ENCODE measurements around the gene ADGRE1.

The ADGRE1 gene

GRCh38 chr19:6970021-6970420 is 82.6 kb downstream of the ADGRE1 start:
- no peak overlapping the region for H3K4me3 ChIP-seq (ENCODE audit: low read depth, low read length)
- no peak for TF ChIP-seq CTCF (IDR thresholded peaks at IDR 0.05; ENCODE audit: low read depth, low read length)

- no peak overlapping the region for H3K4me3 ChIP-seq (ENCODE audit: low read depth, low read length)
- TF ChIP-seq CTCF (IDR thresholded peaks at IDR 0.05; ENCODE audit: low read depth, low read length) = no peak
Measured at GRCh38 chr19:6970443-6970842, 83.1 kb downstream of the ADGRE1 start.

GRCh38 chr19:6971366-6971765 is 84.0 kb downstream of the ADGRE1 start:
- H3K4me3 ChIP-seq (ENCODE audit: low read depth, low read length) = no peak overlapping the region
- TF ChIP-seq CTCF (IDR thresholded peaks at IDR 0.05; ENCODE audit: low read depth, low read length) = no peak

- no peak for TF ChIP-seq CTCF (IDR thresholded peaks at IDR 0.05; ENCODE audit: low read depth, low read length)
- H3K4me3 ChIP-seq (ENCODE audit: low read depth, low read length) = no peak overlapping the region
Measured at GRCh38 chr19:6976197-6976596, 88.8 kb downstream of the ADGRE1 start.

- H3K4me3 ChIP-seq (ENCODE audit: low read depth, low read length) = no peak overlapping the region
- no peak for TF ChIP-seq CTCF (IDR thresholded peaks at IDR 0.05; ENCODE audit: low read depth, low read length)
Measured at GRCh38 chr19:6979399-6979798, 92.0 kb downstream of the ADGRE1 start.

GRCh38 chr19:6983448-6983847 is 96.1 kb downstream of the ADGRE1 start:
- no peak overlapping the region for H3K4me3 ChIP-seq (ENCODE audit: low read depth, low read length)
- TF ChIP-seq CTCF (IDR thresholded peaks at IDR 0.05; ENCODE audit: low read depth, low read length) = no peak

- no peak for TF ChIP-seq CTCF (IDR thresholded peaks at IDR 0.05; ENCODE audit: low read depth, low read length)
- no peak overlapping the region for H3K4me3 ChIP-seq (ENCODE audit: low read depth, low read length)
Measured at GRCh38 chr19:6987850-6988249, 100.5 kb downstream of the ADGRE1 start.
